Activated T-cell treated with anti-CD3 and anti-CD28 coated beads, Interleukin-2, amount 50 U/mL, for 72 hours (primary cell): ENCODE data around the gene ATP9A. TPM values are rescaled to one million over a fixed set of nuclear protein-coding genes. Genes with fewer than 3 reads are reported as not detected.

Experiments used
- ATAC-seq, 2 donors: fragments of 150-1000 bp; cut with Tn5 transposase; replicated peaks in 1 of 2; 2 replicates each; pipeline ENCODE4 v1.10.0; 2021; ENCODE audit warnings: moderate library complexity in 2 of 2, mild to moderate bottlenecking in 1 of 2
- DNase-seq, 2 donors: peaks; one replicate each; pipeline ENCODE4 v3.0.0; 2021 to 2022; ENCODE audit warnings: mixed read lengths in 1 of 2
- H3K27ac Mint-ChIP-seq: one replicate; pipeline ENCODE4 v1.8.0; 2022; ENCODE audit warnings: mild to moderate bottlenecking, moderate library complexity, mixed read lengths
- H3K27me3 Mint-ChIP-seq: one replicate; pipeline ENCODE4 v1.8.0; 2022; ENCODE audit warnings: low read depth, mixed read lengths
- H3K36me3 Mint-ChIP-seq, 2 donors: one replicate each; pipeline ENCODE4 v1.8.0; 2022; ENCODE audit warnings: mixed read lengths in 2 of 2, mild to moderate bottlenecking in 1 of 2; ENCODE audit not compliant: insufficient read depth in 2 of 2
- H3K4me1 Mint-ChIP-seq: one replicate; pipeline ENCODE4 v1.8.0; 2022; ENCODE audit warnings: low read depth, mixed read lengths
- H3K4me3 Mint-ChIP-seq, 2 donors: one replicate each; pipeline ENCODE4 v1.8.0; 2022; ENCODE audit warnings: mild to moderate bottlenecking in 2 of 2, mixed read lengths in 2 of 2, moderate library complexity in 2 of 2
- H3K9me3 Mint-ChIP-seq, 2 donors: one replicate each; pipeline ENCODE4 v1.8.0; 2022; ENCODE audit warnings: mixed read lengths in 2 of 2
- total RNA-seq, 2 donors: library from RNA; stranded (reverse); gene quantifications; one replicate each; pipeline ENCODE4 v1.2.3, GENCODE V29; 2022

Gene ATP9A
- total RNA-seq, 2 donors from 2014 or later = 1.3 to 3.8 TPM

- ATAC-seq (no peak), DNase-seq (no peak)
- Mint-ChIP-seq H3K27ac (no peak overlapping the region), H3K27me3 (peaks cover 9% of the 10 kb centered on the region), H3K4me3 (peak overlapping the region in 1 of 2 donors; percentile 18), H3K9me3 (no peaks in the 10 kb centered on the region), H3K4me1 (peaks cover 41% of the 10 kb centered on the region), H3K36me3 (no peaks in the 10 kb centered on the region)
Measured at GRCh38 chr20:51604851-51605250, 163.3 kb downstream of the ATP9A start.

GRCh38 chr20:51602131-51602530 is 166.1 kb downstream of the ATP9A start:
- ATAC-seq = no peak
- H3K4me1 Mint-ChIP-seq = peaks cover 38% of the 10 kb centered on the region
- H3K36me3 Mint-ChIP-seq = no peaks in the 10 kb centered on the region
- H3K9me3 Mint-ChIP-seq = no peaks in the 10 kb centered on the region
- no peak overlapping the region for H3K4me3 Mint-ChIP-seq
- no peak for DNase-seq
- no peak overlapping the region for H3K27ac Mint-ChIP-seq
- peaks cover 20% of the 10 kb centered on the region for H3K27me3 Mint-ChIP-seq

- no peak for DNase-seq
- Mint-ChIP-seq H3K4me3 (no peak overlapping the region), H3K27ac (no peak overlapping the region), H3K9me3 (no peaks in the 10 kb centered on the region), H3K36me3 (no peaks in the 10 kb centered on the region), H3K4me1 (peaks cover 48% of the 10 kb centered on the region), H3K27me3 (peaks cover 20% of the 10 kb centered on the region)
- no peak for ATAC-seq
Measured at GRCh38 chr20:51600950-51601349, 167.2 kb downstream of the ATP9A start.

DNA sequence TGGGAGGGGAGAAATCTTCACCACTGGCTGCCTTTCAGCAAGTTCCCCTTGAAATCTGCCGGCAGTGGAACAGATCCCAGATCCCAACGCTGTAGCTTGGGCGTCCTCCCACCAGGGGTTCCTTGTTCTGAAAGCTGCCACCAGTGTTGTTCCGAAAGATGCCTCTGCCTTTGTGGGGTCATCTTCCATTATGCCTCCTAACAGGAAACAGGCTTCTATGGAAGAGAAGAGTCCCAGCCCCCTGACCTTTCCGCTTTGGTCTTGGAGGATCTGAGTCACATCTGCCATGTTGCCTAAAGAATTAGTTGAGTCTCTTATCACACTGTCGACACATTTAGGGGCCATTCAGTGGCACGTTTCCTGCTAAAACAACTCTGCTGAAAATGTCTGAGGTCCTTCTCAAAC is 168.2 kb downstream of the ATP9A start:
- Mint-ChIP-seq H3K36me3 (no peaks in the 10 kb centered on the region), H3K27ac (no peak overlapping the region), H3K4me1 (peaks cover 53% of the 10 kb centered on the region), H3K9me3 (no peaks in the 10 kb centered on the region), H3K4me3 (no peak overlapping the region), H3K27me3 (peaks cover 19% of the 10 kb centered on the region)
- ATAC-seq (no peak), DNase-seq (no peak)

- Mint-ChIP-seq H3K27me3 (peaks cover 16% of the 10 kb centered on the region), H3K9me3 (no peaks in the 10 kb centered on the region), H3K4me3 (no peak overlapping the region), H3K27ac (no peak overlapping the region), H3K4me1 (peaks cover 68% of the 10 kb centered on the region), H3K36me3 (no peaks in the 10 kb centered on the region)
- DNase-seq = no peak
- no peak for ATAC-seq
Measured at GRCh38 chr20:51598556-51598955, 169.6 kb downstream of the ATP9A start.

- no peaks in the 10 kb centered on the region for H3K9me3 Mint-ChIP-seq
- H3K36me3 Mint-ChIP-seq = no peaks in the 10 kb centered on the region
- DNase-seq (no peak), ATAC-seq (peak; percentile 43 to 45)
- peaks cover 16% of the 10 kb centered on the region for H3K27me3 Mint-ChIP-seq
- peaks cover 68% of the 10 kb centered on the region for H3K4me1 Mint-ChIP-seq
- H3K4me3 Mint-ChIP-seq = peak overlapping the region; percentile 23 to 59
- H3K27ac Mint-ChIP-seq = peak overlapping the region; percentile 6
Measured at GRCh38 chr20:51597389-51598231, 170.6 kb downstream of the ATP9A start.

GRCh38 chr20:51596668-51597388 is 171.4 kb downstream of the ATP9A start:
- Mint-ChIP-seq H3K9me3 (no peaks in the 10 kb centered on the region), H3K36me3 (no peaks in the 10 kb centered on the region), H3K4me3 (peak overlapping the region in 1 of 2 donors; percentile 23), H3K4me1 (peaks cover 68% of the 10 kb centered on the region), H3K27me3 (peaks cover 16% of the 10 kb centered on the region), H3K27ac (no peak overlapping the region)
- DNase-seq (no peak), ATAC-seq (no peak)

DNA sequence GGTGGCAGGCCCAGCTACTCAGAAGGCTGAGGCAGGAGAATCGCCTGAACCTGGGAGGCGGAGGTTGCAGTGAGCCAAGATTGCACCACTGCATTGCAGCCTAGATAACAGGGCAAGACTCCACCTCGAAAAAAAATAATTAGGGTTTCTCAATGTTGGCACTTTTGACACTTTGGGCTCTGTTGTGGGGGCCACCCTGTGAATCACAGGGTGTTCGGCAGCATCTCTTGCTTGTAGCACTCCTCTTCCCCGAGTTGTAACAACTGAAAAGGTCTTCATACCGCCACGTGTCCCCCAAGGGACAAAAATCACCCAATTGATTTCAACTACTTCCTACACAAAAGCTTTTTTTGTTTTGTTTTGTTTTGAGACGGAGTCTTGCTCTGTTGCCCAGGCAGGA is 172.4 kb downstream of the ATP9A start:
- Mint-ChIP-seq H3K4me1 (peaks cover 65% of the 10 kb centered on the region), H3K27ac (no peak overlapping the region), H3K9me3 (no peaks in the 10 kb centered on the region), H3K36me3 (no peaks in the 10 kb centered on the region), H3K27me3 (peaks cover 16% of the 10 kb centered on the region), H3K4me3 (no peak overlapping the region)
- ATAC-seq (no peak), DNase-seq (no peak)

- H3K36me3 Mint-ChIP-seq = no peaks in the 10 kb centered on the region
- peaks cover 16% of the 10 kb centered on the region for H3K27me3 Mint-ChIP-seq
- H3K9me3 Mint-ChIP-seq = no peaks in the 10 kb centered on the region
- H3K4me1 Mint-ChIP-seq = peaks cover 59% of the 10 kb centered on the region
- peak; percentile 80 for DNase-seq
- peak overlapping the region; percentile 89 for H3K27ac Mint-ChIP-seq
- peak overlapping the region in 1 of 2 donors; percentile 71 for H3K4me3 Mint-ChIP-seq
- peak; percentile 91 to 96 for ATAC-seq
Measured at GRCh38 chr20:51595058-51595532, 173.1 kb downstream of the ATP9A start.

GRCh38 chr20:51594236-51595057 is 173.7 kb downstream of the ATP9A start:
- H3K9me3 Mint-ChIP-seq = no peaks in the 10 kb centered on the region
- peaks cover 52% of the 10 kb centered on the region for H3K4me1 Mint-ChIP-seq
- H3K36me3 Mint-ChIP-seq = no peaks in the 10 kb centered on the region
- DNase-seq (no peak), ATAC-seq (no peak)
- peak overlapping the region in 1 of 2 donors; percentile 71 for H3K4me3 Mint-ChIP-seq
- H3K27me3 Mint-ChIP-seq = peaks cover 10% of the 10 kb centered on the region
- H3K27ac Mint-ChIP-seq = peak overlapping the region; percentile 89

- Mint-ChIP-seq H3K4me3 (no peak overlapping the region), H3K27ac (no peak overlapping the region), H3K9me3 (no peaks in the 10 kb centered on the region), H3K36me3 (no peaks in the 10 kb centered on the region), H3K4me1 (peaks cover 47% of the 10 kb centered on the region), H3K27me3 (peaks cover 2% of the 10 kb centered on the region)
- ATAC-seq (no peak), DNase-seq (no peak)
Measured at GRCh38 chr20:51593584-51593983, 174.6 kb downstream of the ATP9A start.

- H3K4me3 Mint-ChIP-seq = no peak overlapping the region
- ATAC-seq (no peak), DNase-seq (no peak)
- no peaks in the 10 kb centered on the region for H3K36me3 Mint-ChIP-seq
- peaks cover 37% of the 10 kb centered on the region for H3K4me1 Mint-ChIP-seq
- H3K9me3 Mint-ChIP-seq = no peaks in the 10 kb centered on the region
- no peak overlapping the region for H3K27ac Mint-ChIP-seq
- H3K27me3 Mint-ChIP-seq = no peaks in the 10 kb centered on the region
Measured at GRCh38 chr20:51592564-51592963, 175.6 kb downstream of the ATP9A start.

- no peaks in the 10 kb centered on the region for H3K27me3 Mint-ChIP-seq
- H3K4me1 Mint-ChIP-seq = peaks cover 30% of the 10 kb centered on the region
- ATAC-seq (no peak), DNase-seq (no peak)
- no peaks in the 10 kb centered on the region for H3K9me3 Mint-ChIP-seq
- no peak overlapping the region for H3K27ac Mint-ChIP-seq
- H3K36me3 Mint-ChIP-seq = no peaks in the 10 kb centered on the region
- H3K4me3 Mint-ChIP-seq = no peak overlapping the region
Measured at GRCh38 chr20:51591871-51592270, 176.3 kb downstream of the ATP9A start.
